ENCODE measurements around the gene FOXJ3. TPM values are rescaled to one million over a fixed set of nuclear protein-coding genes. Genes with fewer than 3 reads are reported as not detected.

The FOXJ3 gene
- total RNA-seq, 1 experiment from 2014 or later, result 42.2 TPM

- Mint-ChIP-seq H3K36me3 (ENCODE audit: insufficient read depth, unreplicated experiment) (no peaks in the 10 kb centered on the region), H3K27me3 (ENCODE audit: insufficient read depth, unreplicated experiment) (peaks cover 11% of the 10 kb centered on the region), H3K27ac (ENCODE audit: low read depth, unreplicated experiment) (no peak overlapping the region), H3K9me3 (ENCODE audit: unreplicated experiment) (no peaks in the 10 kb centered on the region), H3K4me3 (ENCODE audit: unreplicated experiment) (no peak overlapping the region), H3K4me1 (ENCODE audit: insufficient read depth, unreplicated experiment) (no peaks in the 10 kb centered on the region)
- BruUV-seq (replicated peaks), result no TSS peak
- no peak for TF ChIP-seq CTCF (IDR thresholded peaks at IDR 0.05; ENCODE audit: unreplicated experiment)
- CTCF ChIA-PET, result no interaction called here
- POLR2A ChIA-PET, result no interaction called here
- intact Hi-C loops (cut with micrococcal nuclease), result no loop called here
- DNase-seq (ENCODE audit: unreplicated experiment), result no peak
Observed at GRCh38 chr1:42139444-42139843, 195.6 kb downstream of the FOXJ3 start.

GRCh38 chr1:42138586-42138985, 196.4 kb downstream of the FOXJ3 start:
- no peaks in the 10 kb centered on the region for H3K4me1 Mint-ChIP-seq (ENCODE audit: insufficient read depth, unreplicated experiment)
- no peak overlapping the region for H3K4me3 Mint-ChIP-seq (ENCODE audit: unreplicated experiment)
- no peaks in the 10 kb centered on the region for H3K9me3 Mint-ChIP-seq (ENCODE audit: unreplicated experiment)
- no peaks in the 10 kb centered on the region for H3K36me3 Mint-ChIP-seq (ENCODE audit: insufficient read depth, unreplicated experiment)
- ChIA-PET POLR2A (interaction anchor here (0.5 kb wide), 1 partner anchor 197 kb away, joined by 5 read pairs; no protein-coding TSS in a partner anchor), CTCF (interaction anchor here (1.5 kb wide), 1 partner anchor 35 kb away, joined by 6 read pairs; no protein-coding TSS in a partner anchor)
- BruUV-seq (replicated peaks), result no TSS peak
- no peak for DNase-seq (ENCODE audit: unreplicated experiment)
- H3K27me3 Mint-ChIP-seq (ENCODE audit: insufficient read depth, unreplicated experiment), result peaks cover 11% of the 10 kb centered on the region
- H3K27ac Mint-ChIP-seq (ENCODE audit: low read depth, unreplicated experiment), result no peak overlapping the region
- TF ChIP-seq CTCF (IDR thresholded peaks at IDR 0.05; ENCODE audit: unreplicated experiment), result no peak
- intact Hi-C loops (cut with micrococcal nuclease), result no loop called here

GRCh38 chr1:42137766-42138165, 197.3 kb downstream of the FOXJ3 start:
- no peak for TF ChIP-seq CTCF (IDR thresholded peaks at IDR 0.05; ENCODE audit: unreplicated experiment)
- intact Hi-C loops (cut with micrococcal nuclease), result no loop called here
- Mint-ChIP-seq H3K27ac (ENCODE audit: low read depth, unreplicated experiment) (no peak overlapping the region), H3K36me3 (ENCODE audit: insufficient read depth, unreplicated experiment) (no peaks in the 10 kb centered on the region), H3K4me3 (ENCODE audit: unreplicated experiment) (no peak overlapping the region), H3K9me3 (ENCODE audit: unreplicated experiment) (no peaks in the 10 kb centered on the region), H3K4me1 (ENCODE audit: insufficient read depth, unreplicated experiment) (no peaks in the 10 kb centered on the region), H3K27me3 (ENCODE audit: insufficient read depth, unreplicated experiment) (peaks cover 10% of the 10 kb centered on the region)
- CTCF ChIA-PET, result interaction anchor here (0.6 to 1.5 kb wide), 2 partner anchors 36 to 78 kb away, joined by 4 to 6 read pairs; no protein-coding TSS in a partner anchor
- POLR2A ChIA-PET, result no interaction called here
- BruUV-seq (replicated peaks), result no TSS peak
- no peak for DNase-seq (ENCODE audit: unreplicated experiment)

- DNase-seq (ENCODE audit: unreplicated experiment), result no peak
- Mint-ChIP-seq H3K9me3 (ENCODE audit: unreplicated experiment) (no peaks in the 10 kb centered on the region), H3K4me3 (ENCODE audit: unreplicated experiment) (no peak overlapping the region), H3K27me3 (ENCODE audit: insufficient read depth, unreplicated experiment) (no peaks in the 10 kb centered on the region), H3K36me3 (ENCODE audit: insufficient read depth, unreplicated experiment) (no peaks in the 10 kb centered on the region), H3K27ac (ENCODE audit: low read depth, unreplicated experiment) (no peak overlapping the region), H3K4me1 (ENCODE audit: insufficient read depth, unreplicated experiment) (no peaks in the 10 kb centered on the region)
- TF ChIP-seq CTCF (IDR thresholded peaks at IDR 0.05; ENCODE audit: unreplicated experiment), result no peak
- intact Hi-C loops (cut with micrococcal nuclease), result no loop called here
- POLR2A ChIA-PET, result no interaction called here
- CTCF ChIA-PET, result interaction anchor here (0.9 to 1.2 kb wide), 2 partner anchors 13 to 563 kb away, joined by 3 read pairs; no protein-coding TSS in a partner anchor
- BruUV-seq (replicated peaks), result no TSS peak
Observed at GRCh38 chr1:42136466-42136865, 198.6 kb downstream of the FOXJ3 start.
